Stomach (tissue), 9 donors: ENCODE measurements around the gene C4orf36. TPM values are rescaled to one million over a fixed set of nuclear protein-coding genes. Genes with fewer than 3 reads are reported as not detected.

Source experiments
- DNase-seq, 2 donors: peaks; one replicate each; pipeline versions ENCODE4 v3.0.0 to v3.0.0-alpha.2; 2013 to 2019
- H3K27ac ChIP-seq, 5 donors: fragments of 200-600 bp in 4 of 5; sonication (generic) in 4 of 5; one replicate each; pipeline ENCODE4 v1.5.1; 2013 to 2019; ENCODE audit warnings: mild to moderate bottlenecking in 1 of 5, moderate library complexity in 1 of 5
- H3K27me3 ChIP-seq, 3 donors: fragments of 200-600 bp; sonication (generic); one replicate each; pipeline ENCODE4 v1.5.1; 2017 to 2019; ENCODE audit warnings: mixed run types in 1 of 3
- H3K36me3 ChIP-seq, 4 donors: fragments of 200-600 bp; sonication (generic); 1 replicate in 3 of 4; 2 replicates in 1 of 4; pipeline ENCODE4 v1.5.1; 2016 to 2019
- H3K4me1 ChIP-seq, 4 donors: fragments of 200-600 bp; sonication (generic); one replicate each; pipeline ENCODE4 v1.5.1; 2016 to 2019
- H3K4me3 ChIP-seq, 4 donors: fragments of 200-600 bp; sonication (generic) in 3 of 4; one replicate each; pipeline ENCODE4 v1.5.1; 2016 to 2019; ENCODE audit warnings: mild to moderate bottlenecking in 1 of 4
- H3K9me3 ChIP-seq, 4 donors: fragments of 200-600 bp; sonication (generic); one replicate each; pipeline ENCODE4 v1.5.1; 2016 to 2019
- EP300 ChIP-seq: sonication (generic); formaldehyde crosslinking; IDR thresholded peaks from one replicate; pipeline ENCODE4 v1.6.1; 2017; ENCODE audit warnings: antibody characterized with exemption
- POLR2A ChIP-seq, 4 donors: fragments of 450-650 bp; IDR thresholded peaks; one replicate each; pipeline ENCODE4 v1.6.1; 2016; ENCODE audit warnings: antibody characterized with exemption in 4 of 4, control low read depth in 2 of 4, mild to moderate bottlenecking in 1 of 4, moderate library complexity in 1 of 4
- POLR2AphosphoS5 ChIP-seq, 3 donors: sonication (generic); formaldehyde crosslinking; IDR thresholded peaks; one replicate each; pipeline ENCODE4 v1.6.1; 2016; ENCODE audit warnings: antibody characterized with exemption in 3 of 3
- WGBS, 5 donors: extraction: QIAGEN DNeasy Blood & Tissue Kit in 3 of 5; methylation state at CpG; one replicate each; pipeline versions ENCODE4 v1.1.5 to v1.1.7; 2013 to 2018; 5-methylcytosine and 5-hydroxymethylcytosine counted together
- intact Hi-C: fragments of 100-400 bp; cut with DNase I; formaldehyde crosslinking; loops from one replicate; pipeline ENCODE4 v1.15.1; 2023; ENCODE audit warnings: low total_unique reads
- polyA plus RNA-seq, 3 donors: library from polyadenylated mRNA; stranded (reverse); fragments of 200-250 nt; gene quantifications; one replicate each; pipeline ENCODE4 v1.2.3, GENCODE V29; 2013
- total RNA-seq, 5 donors: library from RNA; depleted of rRNA; stranded (reverse); fragments of >200 nt; gene quantifications; one replicate each; pipeline versions ENCODE4 v1.1.0 to v1.2.3, GENCODE V29; 2014 to 2016
- TF ChIP-seq, protein P1 (sequence below), 7 experiments: fragments of 450-650 bp in 4 of 7; fragments of 200-600 bp in 3 of 7; sonication (generic) in 3 of 7; IDR thresholded peaks; one replicate each; pipeline ENCODE4 v1.5.1; 2016 to 2019; ENCODE audit warnings: antibody characterized with exemption in 7 of 7, control low read depth in 2 of 7, mild to moderate bottlenecking in 1 of 7
- donor health status: healthy with polysubstance abuse.
- donor health status: Bipolar disorder and iron deficiency.
- donor health status: healthy.

C4orf36 gene
- total and polyA plus RNA-seq, 8 donors = 1.7 to 3.1 TPM; not detected in 6

DNA sequence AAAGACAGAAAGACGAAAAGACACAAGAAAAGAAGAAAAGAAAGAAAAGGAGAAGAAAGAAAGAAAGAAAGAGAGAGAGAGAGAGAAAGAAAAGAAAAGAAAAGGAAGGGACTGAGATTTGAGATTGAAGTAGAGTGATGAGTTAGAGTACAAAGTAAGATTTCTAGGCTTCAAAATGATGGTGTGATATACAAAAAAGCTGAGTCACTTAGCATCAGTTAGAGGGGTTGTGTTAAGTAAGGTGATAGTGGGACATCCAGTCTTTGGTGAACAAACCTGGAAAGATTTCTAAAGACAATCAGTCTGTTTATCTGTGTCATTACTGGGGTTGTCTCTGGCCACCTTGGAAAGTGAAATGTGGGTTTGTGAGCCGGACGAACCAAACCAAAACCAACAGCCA, 56.5 kb downstream of the C4orf36 start:
- Histone ChIP-seq H3K4me1 (no peaks in the 10 kb centered on the region), H3K27ac (no peak overlapping the region), H3K27me3 (no peaks in the 10 kb centered on the region), H3K9me3 (no peaks in the 10 kb centered on the region), H3K4me3 (no peak overlapping the region), H3K36me3 (no peaks in the 10 kb centered on the region)
- DNase-seq = no peak
- 79 to 91% (median 89%) methylated on average over 3 of the region's 3 CpGs for WGBS, 5 donors
- intact Hi-C loops = no loop called here
- TF ChIP-seq POLR2A (IDR thresholded peaks at IDR 0.05) = no peak
- TF ChIP-seq EP300 = no peak
- TF ChIP-seq, protein P1, sequence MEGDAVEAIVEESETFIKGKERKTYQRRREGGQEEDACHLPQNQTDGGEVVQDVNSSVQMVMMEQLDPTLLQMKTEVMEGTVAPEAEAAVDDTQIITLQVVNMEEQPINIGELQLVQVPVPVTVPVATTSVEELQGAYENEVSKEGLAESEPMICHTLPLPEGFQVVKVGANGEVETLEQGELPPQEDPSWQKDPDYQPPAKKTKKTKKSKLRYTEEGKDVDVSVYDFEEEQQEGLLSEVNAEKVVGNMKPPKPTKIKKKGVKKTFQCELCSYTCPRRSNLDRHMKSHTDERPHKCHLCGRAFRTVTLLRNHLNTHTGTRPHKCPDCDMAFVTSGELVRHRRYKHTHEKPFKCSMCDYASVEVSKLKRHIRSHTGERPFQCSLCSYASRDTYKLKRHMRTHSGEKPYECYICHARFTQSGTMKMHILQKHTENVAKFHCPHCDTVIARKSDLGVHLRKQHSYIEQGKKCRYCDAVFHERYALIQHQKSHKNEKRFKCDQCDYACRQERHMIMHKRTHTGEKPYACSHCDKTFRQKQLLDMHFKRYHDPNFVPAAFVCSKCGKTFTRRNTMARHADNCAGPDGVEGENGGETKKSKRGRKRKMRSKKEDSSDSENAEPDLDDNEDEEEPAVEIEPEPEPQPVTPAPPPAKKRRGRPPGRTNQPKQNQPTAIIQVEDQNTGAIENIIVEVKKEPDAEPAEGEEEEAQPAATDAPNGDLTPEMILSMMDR (IDR thresholded peaks at IDR 0.05) = no peak
- no peak for TF ChIP-seq POLR2AphosphoS5 (IDR thresholded peaks at IDR 0.05)

DNA sequence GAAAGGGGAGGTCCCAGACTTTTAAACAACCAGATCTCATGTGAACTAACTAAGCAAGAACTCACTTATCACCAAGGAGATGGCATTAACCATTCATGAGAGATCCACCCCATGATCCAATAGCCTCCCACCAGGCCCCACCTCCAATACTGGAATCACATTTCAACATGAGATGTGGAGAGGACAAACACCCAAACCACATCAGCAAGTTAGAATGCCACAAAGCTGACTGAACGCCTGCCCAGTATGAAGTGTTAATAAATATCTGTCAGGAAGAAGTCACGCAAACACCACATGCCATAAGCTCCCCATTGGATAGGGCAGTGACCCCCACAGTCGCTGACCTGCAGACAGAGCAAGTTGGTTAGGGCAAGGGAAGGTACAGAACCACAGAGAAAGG, 57.3 kb downstream of the C4orf36 start:
- 72 to 87% (median 85%) methylated on average over 3 of the region's 3 CpGs for WGBS, 5 donors
- TF ChIP-seq POLR2A (IDR thresholded peaks at IDR 0.05) (no peak), EP300 (no peak), POLR2AphosphoS5 (IDR thresholded peaks at IDR 0.05) (no peak)
- TF ChIP-seq, protein P1 (IDR thresholded peaks at IDR 0.05) = no peak
- intact Hi-C loops = no loop called here
- Histone ChIP-seq H3K27me3 (no peaks in the 10 kb centered on the region), H3K9me3 (peaks cover 0 to 4% (median 0%) of the 10 kb centered on the region in 4 donors), H3K4me3 (no peak overlapping the region), H3K4me1 (no peaks in the 10 kb centered on the region), H3K36me3 (no peaks in the 10 kb centered on the region), H3K27ac (no peak overlapping the region)
- no peak for DNase-seq

DNA sequence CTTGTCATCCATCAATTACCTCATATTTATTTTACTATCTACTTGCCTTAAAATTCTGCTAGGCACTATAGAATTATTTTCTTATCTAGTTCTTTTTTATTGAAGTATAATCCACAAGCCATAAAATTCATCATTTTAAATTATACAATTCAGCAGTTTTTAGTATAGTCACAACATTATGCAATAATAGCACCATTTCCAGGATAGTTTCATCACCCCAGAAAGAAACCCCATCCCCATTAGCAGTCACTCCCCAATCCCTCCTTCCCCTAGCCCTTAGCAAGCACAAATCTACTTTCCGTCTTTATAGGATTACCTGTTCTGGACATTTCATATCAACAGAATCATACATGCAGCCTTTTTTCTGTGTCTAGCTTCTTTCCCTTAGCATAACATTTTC, 58.6 kb downstream of the C4orf36 start:
- Histone ChIP-seq H3K36me3 (no peaks in the 10 kb centered on the region), H3K9me3 (peaks cover 0 to 5% (median 0%) of the 10 kb centered on the region in 4 donors), H3K27me3 (no peaks in the 10 kb centered on the region), H3K27ac (no peak overlapping the region), H3K4me3 (no peak overlapping the region), H3K4me1 (no peaks in the 10 kb centered on the region)
- intact Hi-C loops = no loop called here
- TF ChIP-seq POLR2AphosphoS5 (IDR thresholded peaks at IDR 0.05) (no peak), EP300 (no peak), POLR2A (IDR thresholded peaks at IDR 0.05) (no peak)
- TF ChIP-seq, protein P1 (IDR thresholded peaks at IDR 0.05) = no peak
- WGBS, 5 donors = 82 to 96% (median 95%) methylated on average over 1 of the region's 1 CpG
- DNase-seq = no peak

DNA sequence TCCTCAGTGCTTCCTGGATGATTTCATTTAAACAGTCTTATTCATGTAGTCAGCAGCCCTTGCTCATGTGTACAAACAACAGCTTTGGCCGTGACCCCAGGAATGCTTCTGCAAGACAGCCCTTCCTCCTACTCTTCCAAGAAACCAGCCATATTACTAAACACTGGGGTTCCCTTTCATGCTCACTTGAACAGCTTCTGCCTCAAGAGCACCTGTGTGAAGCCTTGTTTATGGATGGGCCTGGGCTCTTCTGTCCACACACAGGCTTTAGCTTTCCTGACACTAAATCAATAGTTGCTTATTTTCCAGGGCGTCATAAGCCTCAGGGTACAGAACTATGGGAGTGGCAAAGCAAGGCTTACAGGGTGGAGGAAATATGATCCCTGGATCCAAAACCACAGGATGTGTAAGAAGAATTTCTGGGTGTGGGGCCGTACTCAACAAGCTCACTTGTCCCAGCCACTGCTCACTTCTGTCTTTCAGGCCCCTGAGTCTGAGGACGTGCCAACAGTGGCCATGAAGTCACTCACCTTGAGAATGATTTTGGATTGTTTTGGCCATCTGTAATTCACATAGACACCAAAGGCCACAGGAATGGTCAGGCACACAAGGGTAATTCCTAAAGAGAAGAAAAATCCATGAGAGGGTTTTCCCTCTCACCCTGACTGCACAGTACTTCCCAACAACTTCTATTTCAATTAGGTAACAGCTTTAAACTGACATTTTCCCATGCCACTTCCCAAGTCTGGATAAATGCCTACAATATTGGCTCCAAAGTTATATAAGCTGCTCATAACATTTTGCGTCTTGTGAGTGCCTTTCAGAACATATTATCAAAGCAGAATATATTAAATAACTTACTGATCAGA, 60.7 kb downstream of the C4orf36 start:
- TF ChIP-seq EP300 (no peak), POLR2AphosphoS5 (IDR thresholded peaks at IDR 0.05) (no peak), POLR2A (IDR thresholded peaks at IDR 0.05) (no peak)
- TF ChIP-seq, protein P1 (IDR thresholded peaks at IDR 0.05) = no peak
- no peaks in the 10 kb centered on the region for H3K36me3 ChIP-seq
- intact Hi-C loops = no loop called here
- no peak overlapping the region for H3K4me3 ChIP-seq
- 68 to 77% (median 72%) methylated on average over 5 of the region's 5 CpGs for WGBS, 5 donors
- H3K27me3 ChIP-seq = no peaks in the 10 kb centered on the region
- peaks cover 0 to 5% (median 0%) of the 10 kb centered on the region in 4 donors for H3K9me3 ChIP-seq
- no peaks in the 10 kb centered on the region for H3K4me1 ChIP-seq
- no peak overlapping the region for H3K27ac ChIP-seq
- DNase-seq = peak in 1 of 2 donors; percentile 43

Other genes with a start within 250 kb of the C4orf36 start
- gene SLC10A6, start 43.0 kb downstream of the C4orf36 start, total RNA-seq = 1 to 10 TPM in 2 of 5 donors, not detected in 3; 1.5 to 7.6 TPM
- under 1 TPM in 1 of 3 donors, not detected in 2; 0.48 TPM for gene SLC10A6, start 43.0 kb downstream of the C4orf36 start, polyA plus RNA-seq
- 100 to 1,000 TPM in 1 of 5 donors, 10 to 100 TPM in 4; 57.5 to 177 (median 78.5) TPM for gene AFF1, start 42.6 kb upstream of the C4orf36 start, total RNA-seq
- 10 to 100 TPM in 1 of 3 donors, 1 to 10 TPM in 2; 6.9 to 10.7 (median 7.1) TPM for gene AFF1, start 42.6 kb upstream of the C4orf36 start, polyA plus RNA-seq